ENCODE data around the gene KIF27.
A peak's percentile ranks its signal among the peaks of the same experiment; 100 is the strongest.

DNA sequence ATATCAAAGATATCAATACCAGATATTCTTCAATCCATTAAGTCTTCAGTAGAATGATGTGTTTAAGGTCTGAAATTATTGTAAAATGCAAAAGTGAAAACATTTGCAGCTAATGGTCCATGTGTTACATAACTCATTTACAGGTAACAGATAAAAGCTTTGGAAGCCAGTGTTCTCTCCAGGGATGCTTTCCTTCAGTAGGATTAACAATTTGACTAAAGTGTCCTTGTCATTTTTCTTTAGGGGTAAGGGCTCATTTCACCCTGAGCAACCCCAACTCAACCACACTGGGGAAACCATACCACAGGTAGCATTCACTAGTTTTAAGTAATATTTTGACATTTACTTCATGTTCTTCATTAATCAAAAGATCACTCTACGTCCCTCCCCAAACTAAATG is 45.8 kb upstream of the KIF27 start:
- TF ChIP-seq POLR2A (IDR thresholded peaks at IDR 0.05; ENCODE audit: low read depth, low read length) (peak; percentile 56), POLR2AphosphoS5 (IDR thresholded peaks at IDR 0.05; ENCODE audit: low read depth, low read length) (peak; percentile 47), TAF1 (IDR thresholded peaks at IDR 0.05; ENCODE audit: borderline replicate concordance, low read depth, low read length) (no peak)

Data from GM12892 (cell line).